ENCODE results near the gene KMT2C.

Gene KMT2C

GRCh38 chr7:152121432-152121831, 314.4 kb downstream of the KMT2C start:
- no peaks in the 10 kb centered on the region for H3K27me3 ChIP-seq (ENCODE audit: low read length)
- H4K20me1 ChIP-seq (ENCODE audit: low read depth, low read length): no peaks in the 10 kb centered on the region
- no peak overlapping the region for H3K9ac ChIP-seq (ENCODE audit: low read length)
- H3F3A ChIP-seq (ENCODE audit: insufficient read depth): no peaks in the 10 kb centered on the region
- no peak overlapping the region for H3K27ac ChIP-seq (ENCODE audit: low read depth, low read length)
- H3K4me3 ChIP-seq (ENCODE audit: insufficient read depth, low read length, poor library complexity, severe bottlenecking): no peak overlapping the region
- TF ChIP-seq CTCF (IDR thresholded peaks at IDR 0.05; ENCODE audit: insufficient read depth, low read length, poor library complexity, severe bottlenecking) (no peak), EZH2phosphoT487 (conservative IDR thresholded peaks at IDR 0.05; ENCODE audit: low read length) (no peak)
- no peak overlapping the region for H2AFZ ChIP-seq (ENCODE audit: low read depth, low read length, severe bottlenecking)
- H3K36me3 ChIP-seq (ENCODE audit: low read length): peaks cover 25% of the 10 kb centered on the region
- H3K79me2 ChIP-seq (ENCODE audit: insufficient read depth, low read length): no peaks in the 10 kb centered on the region
- no peaks in the 10 kb centered on the region for H3K9me2 ChIP-seq (replicated peaks; ENCODE audit: insufficient read depth, low read length)
- no peak overlapping the region for H3K4me2 ChIP-seq (ENCODE audit: low read depth, low read length, poor library complexity, severe bottlenecking)
- no peaks in the 10 kb centered on the region for H3K9me3 ChIP-seq (ENCODE audit: insufficient read depth, low read length)

GRCh38 chr7:152120776-152121175, 315.0 kb downstream of the KMT2C start:
- Histone ChIP-seq H3K9ac (ENCODE audit: low read length) (no peak overlapping the region), H3K27ac (ENCODE audit: low read depth, low read length) (no peak overlapping the region), H3K27me3 (ENCODE audit: low read length) (no peaks in the 10 kb centered on the region), H4K20me1 (ENCODE audit: low read depth, low read length) (no peaks in the 10 kb centered on the region), H2AFZ (ENCODE audit: low read depth, low read length, severe bottlenecking) (no peak overlapping the region), H3K79me2 (ENCODE audit: insufficient read depth, low read length) (no peaks in the 10 kb centered on the region), H3K4me2 (ENCODE audit: low read depth, low read length, poor library complexity, severe bottlenecking) (no peak overlapping the region), H3K9me3 (ENCODE audit: insufficient read depth, low read length) (no peaks in the 10 kb centered on the region), H3F3A (ENCODE audit: insufficient read depth) (no peaks in the 10 kb centered on the region), H3K4me3 (ENCODE audit: insufficient read depth, low read length, poor library complexity, severe bottlenecking) (no peak overlapping the region), H3K9me2 (replicated peaks; ENCODE audit: insufficient read depth, low read length) (no peaks in the 10 kb centered on the region), H3K36me3 (ENCODE audit: low read length) (peaks cover 21% of the 10 kb centered on the region)
- no peak for TF ChIP-seq CTCF (IDR thresholded peaks at IDR 0.05; ENCODE audit: insufficient read depth, low read length, poor library complexity, severe bottlenecking)
- no peak for TF ChIP-seq EZH2phosphoT487 (conservative IDR thresholded peaks at IDR 0.05; ENCODE audit: low read length)

GRCh38 chr7:152120210-152120609, 315.6 kb downstream of the KMT2C start:
- H3K36me3 ChIP-seq (ENCODE audit: low read length): peaks cover 15% of the 10 kb centered on the region
- no peaks in the 10 kb centered on the region for H4K20me1 ChIP-seq (ENCODE audit: low read depth, low read length)
- no peaks in the 10 kb centered on the region for H3F3A ChIP-seq (ENCODE audit: insufficient read depth)
- no peaks in the 10 kb centered on the region for H3K27me3 ChIP-seq (ENCODE audit: low read length)
- H2AFZ ChIP-seq (ENCODE audit: low read depth, low read length, severe bottlenecking): no peak overlapping the region
- no peak overlapping the region for H3K4me3 ChIP-seq (ENCODE audit: insufficient read depth, low read length, poor library complexity, severe bottlenecking)
- TF ChIP-seq EZH2phosphoT487 (conservative IDR thresholded peaks at IDR 0.05; ENCODE audit: low read length) (no peak), CTCF (IDR thresholded peaks at IDR 0.05; ENCODE audit: insufficient read depth, low read length, poor library complexity, severe bottlenecking) (no peak)
- H3K4me2 ChIP-seq (ENCODE audit: low read depth, low read length, poor library complexity, severe bottlenecking): no peak overlapping the region
- H3K9me3 ChIP-seq (ENCODE audit: insufficient read depth, low read length): no peaks in the 10 kb centered on the region
- H3K9me2 ChIP-seq (replicated peaks; ENCODE audit: insufficient read depth, low read length): no peaks in the 10 kb centered on the region
- H3K79me2 ChIP-seq (ENCODE audit: insufficient read depth, low read length): no peaks in the 10 kb centered on the region
- no peak overlapping the region for H3K27ac ChIP-seq (ENCODE audit: low read depth, low read length)
- H3K9ac ChIP-seq (ENCODE audit: low read length): no peak overlapping the region
